ENCODE measurements around the gene CAPZB. TPM values are rescaled to one million over a fixed set of nuclear protein-coding genes. Genes with fewer than 3 reads are reported as not detected.

The CAPZB gene
- total RNA-seq, 1 donor from 2014 or later: 102 TPM

- Histone ChIP-seq H3K36me3 (no peaks in the 10 kb centered on the region), H3K4me3 (no peak overlapping the region), H3K27me3 (no peaks in the 10 kb centered on the region), H3K27ac (peak overlapping the region; percentile 84 to 93), H3K4me1 (peaks cover 54 to 97% of the 10 kb centered on the region in 2 donors), H3K9me3 (no peaks in the 10 kb centered on the region)
- no peak for DNase-seq (ENCODE audit: low spot score in 2 of 2)
- TF ChIP-seq, protein P1, sequence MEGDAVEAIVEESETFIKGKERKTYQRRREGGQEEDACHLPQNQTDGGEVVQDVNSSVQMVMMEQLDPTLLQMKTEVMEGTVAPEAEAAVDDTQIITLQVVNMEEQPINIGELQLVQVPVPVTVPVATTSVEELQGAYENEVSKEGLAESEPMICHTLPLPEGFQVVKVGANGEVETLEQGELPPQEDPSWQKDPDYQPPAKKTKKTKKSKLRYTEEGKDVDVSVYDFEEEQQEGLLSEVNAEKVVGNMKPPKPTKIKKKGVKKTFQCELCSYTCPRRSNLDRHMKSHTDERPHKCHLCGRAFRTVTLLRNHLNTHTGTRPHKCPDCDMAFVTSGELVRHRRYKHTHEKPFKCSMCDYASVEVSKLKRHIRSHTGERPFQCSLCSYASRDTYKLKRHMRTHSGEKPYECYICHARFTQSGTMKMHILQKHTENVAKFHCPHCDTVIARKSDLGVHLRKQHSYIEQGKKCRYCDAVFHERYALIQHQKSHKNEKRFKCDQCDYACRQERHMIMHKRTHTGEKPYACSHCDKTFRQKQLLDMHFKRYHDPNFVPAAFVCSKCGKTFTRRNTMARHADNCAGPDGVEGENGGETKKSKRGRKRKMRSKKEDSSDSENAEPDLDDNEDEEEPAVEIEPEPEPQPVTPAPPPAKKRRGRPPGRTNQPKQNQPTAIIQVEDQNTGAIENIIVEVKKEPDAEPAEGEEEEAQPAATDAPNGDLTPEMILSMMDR (IDR thresholded peaks at IDR 0.05): no peak
- intact Hi-C loops (cut with DNase I): loop anchor here (10.0 kb wide), 1 partner anchor 294 kb away; no protein-coding TSS in a partner anchor
These were observed 44.1 kb downstream of the CAPZB start for GRCh38 chr1:19441048-19441780.

DNA sequence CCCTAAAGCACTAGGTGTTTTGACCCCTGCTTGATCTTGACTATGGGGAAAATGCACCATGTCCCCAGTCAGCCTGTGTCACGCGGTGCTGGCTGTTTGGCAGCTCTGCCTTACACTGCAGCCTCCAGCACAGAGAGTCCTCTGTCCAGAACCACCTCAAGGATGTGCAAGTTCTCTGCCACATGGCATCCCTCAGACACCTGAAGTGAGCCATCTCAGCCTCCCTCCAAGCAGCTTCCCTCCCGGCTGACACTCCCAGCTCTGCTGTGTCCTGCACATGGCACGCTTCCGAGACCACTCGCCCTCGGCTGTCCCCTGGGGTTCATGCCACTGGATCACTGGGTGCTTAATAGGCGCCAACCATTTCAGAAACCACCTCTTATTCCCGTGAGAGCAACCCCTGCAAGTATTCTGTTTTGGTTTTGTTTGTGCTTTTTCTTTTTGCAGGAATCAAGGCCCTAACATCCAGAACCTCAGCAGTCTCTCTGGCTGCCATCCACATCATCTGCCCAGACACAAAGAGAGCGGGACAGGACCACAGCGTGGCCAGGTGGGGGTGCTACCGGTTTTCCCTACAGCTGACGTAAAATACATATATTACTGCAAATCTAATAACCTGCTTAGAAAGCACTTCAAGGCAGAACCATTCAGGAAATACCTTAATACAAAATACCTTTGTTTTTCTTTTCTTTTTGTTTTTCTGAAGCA lies 45.7 kb downstream of the CAPZB start:
- TF ChIP-seq, protein P1 (IDR thresholded peaks at IDR 0.05): peak in 1 of 3 experiments; percentile 27
- H3K27me3 ChIP-seq: no peaks in the 10 kb centered on the region
- no peak for DNase-seq (ENCODE audit: low spot score in 2 of 2)
- no peaks in the 10 kb centered on the region for H3K9me3 ChIP-seq
- H3K27ac ChIP-seq: peak overlapping the region; percentile 84 to 91
- intact Hi-C loops (cut with DNase I): loop anchor here (10.0 kb wide), 1 partner anchor 295 kb away; no protein-coding TSS in a partner anchor
- peak overlapping the region in 1 of 2 donors; percentile 33 for H3K4me3 ChIP-seq
- no peaks in the 10 kb centered on the region for H3K36me3 ChIP-seq
- H3K4me1 ChIP-seq: peaks cover 54 to 97% of the 10 kb centered on the region in 2 donors

- Histone ChIP-seq H3K36me3 (no peaks in the 10 kb centered on the region), H3K4me3 (peak overlapping the region in 1 of 2 donors; percentile 36), H3K27me3 (no peaks in the 10 kb centered on the region), H3K9me3 (no peaks in the 10 kb centered on the region), H3K4me1 (peaks cover 56 to 97% of the 10 kb centered on the region in 2 donors), H3K27ac (peak overlapping the region; percentile 84 to 91)
- intact Hi-C loops (cut with DNase I): no loop called here
- no peak for DNase-seq (ENCODE audit: low spot score in 2 of 2)
- TF ChIP-seq, protein P1 (IDR thresholded peaks at IDR 0.05): no peak
These were observed 46.7 kb downstream of the CAPZB start for GRCh38 chr1:19438516-19439195.

GRCh38 chr1:19437891-19438294 lies 47.4 kb downstream of the CAPZB start:
- Histone ChIP-seq H3K27ac (peak overlapping the region; percentile 84 to 91), H3K4me3 (peak overlapping the region in 1 of 2 donors; percentile 36), H3K36me3 (no peaks in the 10 kb centered on the region), H3K4me1 (peaks cover 53 to 97% of the 10 kb centered on the region in 2 donors), H3K9me3 (no peaks in the 10 kb centered on the region), H3K27me3 (no peaks in the 10 kb centered on the region)
- intact Hi-C loops (cut with DNase I): loop anchor here (2.0 kb wide), 2 partner anchors 13 to 37 kb away; no protein-coding TSS in a partner anchor
- peak in 1 of 2 donors; percentile 91 for DNase-seq (ENCODE audit: low spot score in 2 of 2)
- TF ChIP-seq, protein P1 (IDR thresholded peaks at IDR 0.05): no peak

DNA sequence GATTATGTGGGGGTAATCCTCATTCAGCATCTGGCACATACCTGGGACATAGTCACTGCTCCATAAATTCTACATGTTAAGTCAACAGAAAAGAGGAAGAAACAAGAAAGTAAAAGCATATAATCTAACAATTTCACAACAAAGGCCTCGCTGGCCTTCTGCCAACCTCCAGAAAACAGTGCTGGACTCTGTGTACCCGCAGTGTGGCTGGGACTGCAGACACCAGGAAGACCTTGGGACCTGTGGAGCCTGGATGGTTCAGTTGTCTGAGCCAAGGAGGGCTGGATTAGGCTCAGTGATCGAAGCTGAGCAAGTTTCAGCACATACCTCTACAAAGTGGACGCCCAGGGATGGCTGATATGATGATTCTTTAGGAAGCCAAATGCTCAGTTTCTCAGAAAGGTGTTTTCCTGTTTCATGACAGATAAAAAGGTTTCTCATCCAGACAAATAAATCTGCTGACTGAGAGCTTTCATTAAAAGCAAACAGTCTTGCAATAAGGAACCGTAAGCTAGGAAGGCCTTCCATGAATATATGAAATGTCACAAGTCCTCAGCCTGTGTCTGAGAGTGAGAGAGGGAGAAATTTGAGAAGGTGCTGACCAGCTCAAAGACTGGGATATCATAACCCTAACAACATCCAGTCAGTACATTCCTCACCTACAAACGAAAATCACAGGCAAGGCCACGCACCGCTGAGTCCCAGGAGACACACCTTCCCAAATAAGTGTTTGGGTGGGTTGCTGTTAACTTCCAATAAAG lies 48.4 kb downstream of the CAPZB start:
- peaks cover 49 to 87% of the 10 kb centered on the region in 2 donors for H3K4me1 ChIP-seq
- H3K9me3 ChIP-seq: no peaks in the 10 kb centered on the region
- no peaks in the 10 kb centered on the region for H3K27me3 ChIP-seq
- H3K36me3 ChIP-seq: no peaks in the 10 kb centered on the region
- DNase-seq (ENCODE audit: low spot score in 2 of 2): peak in 1 of 2 donors; percentile 88
- peak overlapping the region in 1 of 2 donors; percentile 36 for H3K4me3 ChIP-seq
- intact Hi-C loops (cut with DNase I): loop anchor here (2.0 kb wide), 2 partner anchors 14 to 36 kb away; no protein-coding TSS in a partner anchor
- H3K27ac ChIP-seq: peak overlapping the region; percentile 84 to 91
- TF ChIP-seq, protein P1 (IDR thresholded peaks at IDR 0.05): no peak
